Activated B cell treated with CpG ODN at 0.5 μM for 24 hours (primary cell): Measurements from ENCODE around the gene ANKZF1. TPM values are rescaled to one million over a fixed set of nuclear protein-coding genes. Genes with fewer than 3 reads are reported as not detected.

Experiments
- ATAC-seq: fragments of 200-7000 bp; cut with Tn5 transposase; one replicate; pipeline ENCODE4 v1.10.0; 2021; ENCODE audit warnings: low read depth, mild to moderate bottlenecking, moderate library complexity
- CTCF ChIA-PET: fragments of 350-600 bp; sonication (Branson Sonifier 250); formaldehyde crosslinking; loops from one replicate; lab custom pipeline; 2021; ENCODE audit warnings: antibody characterized with exemption; lab: Charles Lee
- POLR2A ChIA-PET: fragments of 350-600 bp; sonication (Branson Sonifier 250); formaldehyde crosslinking; loops from one replicate; lab custom pipeline; 2021; ENCODE audit warnings: antibody characterized with exemption; lab: Charles Lee
- DNase-seq: peaks from one replicate; pipeline ENCODE4 v3.0.0; 2022
- H3K27ac Mint-ChIP-seq: one replicate; pipeline ENCODE4 v1.8.0; 2020; ENCODE audit warnings: mixed read lengths
- H3K27me3 Mint-ChIP-seq: one replicate; pipeline ENCODE4 v1.8.0; 2021; ENCODE audit warnings: mixed read lengths
- H3K36me3 Mint-ChIP-seq: one replicate; pipeline ENCODE4 v1.8.0; 2021; ENCODE audit warnings: low read depth, mixed read lengths
- H3K4me1 Mint-ChIP-seq: one replicate; pipeline ENCODE4 v1.8.0; 2021; ENCODE audit warnings: mixed read lengths
- H3K4me3 Mint-ChIP-seq: one replicate; pipeline ENCODE4 v1.8.0; 2020; ENCODE audit warnings: mild to moderate bottlenecking, mixed read lengths
- H3K9me3 Mint-ChIP-seq: one replicate; pipeline ENCODE4 v1.8.0; 2020; ENCODE audit warnings: mixed read lengths
- CTCF ChIP-seq: fragments of 200-600 bp; IDR thresholded peaks from one replicate; pipeline ENCODE4 v1.8.0; 2022; ENCODE audit warnings: antibody characterized with exemption, mild to moderate bottlenecking
- intact Hi-C: fragments of 100-400 bp; cut with micrococcal nuclease; formaldehyde crosslinking; loops from one replicate; pipeline ENCODE4 v1.15.1; 2024
- total RNA-seq: library from RNA; stranded (reverse); gene quantifications from 2 replicates; pipeline ENCODE4 v1.2.3, GENCODE V29; 2022

The ANKZF1 gene
- total RNA-seq, 1 donor from 2014 or later, result 105 TPM

GRCh38 chr2:219250049-219250781 lies 20.6 kb downstream of the ANKZF1 start:
- DNase-seq (no peak), ATAC-seq (no peak)
- H3K4me3 Mint-ChIP-seq, result peak overlapping the region; percentile 82
- peak overlapping the region; percentile 98 for H3K27ac Mint-ChIP-seq
- CTCF ChIA-PET, result interaction anchor here (1.1 to 5.2 kb wide), 4 partner anchors 18 to 44 kb away, joined by 3 to 35 read pairs (median 18); partner anchors contain the start of genes ANKZF1, ATG9A and DNAJB2
- intact Hi-C loops, result loop anchor here (5.0 kb wide), 1 partner anchor 292 kb away; the partner anchor contains the start of genes CHPF and TMEM198
- H3K4me1 Mint-ChIP-seq, result peaks cover 77% of the 10 kb centered on the region
- H3K36me3 Mint-ChIP-seq, result peaks cover 55% of the 10 kb centered on the region
- TF ChIP-seq CTCF, result no peak
- no peaks in the 10 kb centered on the region for H3K27me3 Mint-ChIP-seq
- POLR2A ChIA-PET, result interaction anchor here (0.6 to 12.0 kb wide), 17 partner anchors 11 to 371 kb away, joined by 3 to 287 read pairs (median 8); partner anchors contain the start of genes ABCB6, ANKZF1, ATG9A and CNPPD1
- no peaks in the 10 kb centered on the region for H3K9me3 Mint-ChIP-seq

- CTCF ChIA-PET, result interaction anchor here (1.2 to 5.2 kb wide), 3 partner anchors 27 to 80 kb away, joined by 3 to 35 read pairs (median 34); partner anchors contain the start of gene DNAJB2
- peaks cover 76% of the 10 kb centered on the region for H3K4me1 Mint-ChIP-seq
- POLR2A ChIA-PET, result interaction anchor here (0.6 to 12.0 kb wide), 9 partner anchors 10 to 359 kb away, joined by 3 to 287 read pairs (median 61); partner anchors contain the start of genes ABCB6, ANKZF1, ATG9A and CNPPD1
- intact Hi-C loops, result loop anchor here (5.0 kb wide), 1 partner anchor 291 kb away; the partner anchor contains the start of genes CHPF and TMEM198
- no peak for TF ChIP-seq CTCF
- peak overlapping the region; percentile 98 for H3K27ac Mint-ChIP-seq
- H3K27me3 Mint-ChIP-seq, result no peaks in the 10 kb centered on the region
- peaks cover 53% of the 10 kb centered on the region for H3K36me3 Mint-ChIP-seq
- no peak for DNase-seq
- peak overlapping the region; percentile 82 for H3K4me3 Mint-ChIP-seq
- ATAC-seq, result no peak
- H3K9me3 Mint-ChIP-seq, result no peaks in the 10 kb centered on the region
These were observed 22.1 kb downstream of the ANKZF1 start for GRCh38 chr2:219251656-219252055.

GRCh38 chr2:219252084-219252483 lies 22.5 kb downstream of the ANKZF1 start:
- no peak for TF ChIP-seq CTCF
- no peak for ATAC-seq
- Mint-ChIP-seq H3K36me3 (peaks cover 53% of the 10 kb centered on the region), H3K27me3 (no peaks in the 10 kb centered on the region), H3K9me3 (no peaks in the 10 kb centered on the region), H3K4me3 (peak overlapping the region; percentile 82), H3K27ac (peak overlapping the region; percentile 98), H3K4me1 (peaks cover 72% of the 10 kb centered on the region)
- DNase-seq, result no peak
- intact Hi-C loops, result loop anchor here (5.0 kb wide), 1 partner anchor 290 kb away; the partner anchor contains the start of genes CHPF and TMEM198
- ChIA-PET POLR2A (interaction anchor here (0.6 to 12.0 kb wide), 15 partner anchors 10 to 961 kb away, joined by 3 to 287 read pairs (median 8); partner anchors contain the start of genes ABCB6, ANKZF1, ATG9A and CNPPD1), CTCF (interaction anchor here (1.2 to 5.2 kb wide), 4 partner anchors 26 to 80 kb away, joined by 3 to 42 read pairs (median 34); partner anchors contain the start of gene DNAJB2)

GRCh38 chr2:219252570-219252899 lies 22.9 kb downstream of the ANKZF1 start:
- Mint-ChIP-seq H3K27ac (peak overlapping the region; percentile 98), H3K9me3 (no peaks in the 10 kb centered on the region), H3K4me1 (peaks cover 67% of the 10 kb centered on the region), H3K4me3 (peak overlapping the region; percentile 82), H3K36me3 (peaks cover 52% of the 10 kb centered on the region), H3K27me3 (no peaks in the 10 kb centered on the region)
- POLR2A ChIA-PET, result interaction anchor here (0.6 to 12.0 kb wide), 21 partner anchors 8 to 962 kb away, joined by 3 to 287 read pairs (median 8); partner anchors contain the start of genes ABCB6, ANKZF1, ATG9A and CNPPD1
- ATAC-seq (no peak), DNase-seq (no peak)
- intact Hi-C loops, result loop anchor here (5.0 kb wide), 1 partner anchor 290 kb away; the partner anchor contains the start of genes CHPF and TMEM198
- TF ChIP-seq CTCF, result no peak
- CTCF ChIA-PET, result interaction anchor here (4.3 to 4.4 kb wide), 2 partner anchors 26 to 42 kb away, joined by 34 to 42 read pairs; partner anchors contain the start of gene DNAJB2
